ENCODE data around the gene NF1.

Gene NF1

DNA sequence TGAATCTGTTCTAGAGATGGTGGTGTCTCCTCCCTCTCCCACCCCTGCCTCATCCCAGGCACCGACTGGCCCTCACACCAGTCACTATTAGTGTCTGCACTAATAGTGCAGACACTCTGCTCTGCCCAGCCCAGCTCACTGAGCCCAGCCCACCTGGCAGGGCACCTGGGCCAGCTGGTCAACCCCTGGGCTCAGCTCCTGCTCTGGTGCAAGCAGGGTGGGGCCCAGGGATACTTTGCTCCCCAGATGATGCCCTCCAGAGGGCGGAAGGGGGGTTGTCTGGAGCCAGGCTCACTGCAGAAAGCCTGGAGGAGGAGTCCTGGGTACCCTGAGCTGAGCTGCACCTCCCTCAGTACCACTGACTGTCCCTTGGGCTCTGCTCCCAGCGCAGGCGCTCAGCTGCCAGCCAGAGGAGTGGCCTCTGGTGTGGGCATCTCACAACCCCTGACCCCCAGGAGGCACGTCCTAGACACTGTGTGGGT is 311.2 kb downstream of the NF1 start:
- H3F3A ChIP-seq (ENCODE audit: insufficient read depth, low read length) = no peaks in the 10 kb centered on the region
- no peak overlapping the region for H3K9ac ChIP-seq (ENCODE audit: low read length)
- H3K9me3 ChIP-seq (replicated peaks; ENCODE audit: insufficient read depth, low read length) = no peaks in the 10 kb centered on the region
- no peak overlapping the region for H3K27ac ChIP-seq (ENCODE audit: low read length)
- TF ChIP-seq, protein P1, sequence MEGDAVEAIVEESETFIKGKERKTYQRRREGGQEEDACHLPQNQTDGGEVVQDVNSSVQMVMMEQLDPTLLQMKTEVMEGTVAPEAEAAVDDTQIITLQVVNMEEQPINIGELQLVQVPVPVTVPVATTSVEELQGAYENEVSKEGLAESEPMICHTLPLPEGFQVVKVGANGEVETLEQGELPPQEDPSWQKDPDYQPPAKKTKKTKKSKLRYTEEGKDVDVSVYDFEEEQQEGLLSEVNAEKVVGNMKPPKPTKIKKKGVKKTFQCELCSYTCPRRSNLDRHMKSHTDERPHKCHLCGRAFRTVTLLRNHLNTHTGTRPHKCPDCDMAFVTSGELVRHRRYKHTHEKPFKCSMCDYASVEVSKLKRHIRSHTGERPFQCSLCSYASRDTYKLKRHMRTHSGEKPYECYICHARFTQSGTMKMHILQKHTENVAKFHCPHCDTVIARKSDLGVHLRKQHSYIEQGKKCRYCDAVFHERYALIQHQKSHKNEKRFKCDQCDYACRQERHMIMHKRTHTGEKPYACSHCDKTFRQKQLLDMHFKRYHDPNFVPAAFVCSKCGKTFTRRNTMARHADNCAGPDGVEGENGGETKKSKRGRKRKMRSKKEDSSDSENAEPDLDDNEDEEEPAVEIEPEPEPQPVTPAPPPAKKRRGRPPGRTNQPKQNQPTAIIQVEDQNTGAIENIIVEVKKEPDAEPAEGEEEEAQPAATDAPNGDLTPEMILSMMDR (IDR thresholded peaks at IDR 0.05; ENCODE audit: low read length) = no peak
- no peak for TF ChIP-seq EZH2phosphoT487 (IDR thresholded peaks at IDR 0.05; ENCODE audit: low read length)
- no peak for TF ChIP-seq EZH2 (optimal IDR thresholded peaks at IDR 0.05; ENCODE audit: low read depth, low read length)
- H3K79me2 ChIP-seq (ENCODE audit: low read length) = no peaks in the 10 kb centered on the region
- no peak overlapping the region for H2AFZ ChIP-seq (ENCODE audit: low read length)
- no peak overlapping the region for H3K4me3 ChIP-seq (ENCODE audit: low read length)
- no peak for DNase-seq
- no peaks in the 10 kb centered on the region for H4K20me1 ChIP-seq (ENCODE audit: insufficient read depth, low read length)
- no peaks in the 10 kb centered on the region for H3K36me3 ChIP-seq (replicated peaks; ENCODE audit: insufficient read depth, low read length)
- no peak overlapping the region for H3K4me2 ChIP-seq (ENCODE audit: low read depth, low read length)
- no peaks in the 10 kb centered on the region for H3K9me2 ChIP-seq (replicated peaks; ENCODE audit: insufficient read depth, low read length)
- H3K4me1 ChIP-seq (ENCODE audit: low read length) = no peaks in the 10 kb centered on the region
- peaks cover 5% of the 10 kb centered on the region for H3K27me3 ChIP-seq (replicated peaks; ENCODE audit: insufficient read depth, low read length)

DNA sequence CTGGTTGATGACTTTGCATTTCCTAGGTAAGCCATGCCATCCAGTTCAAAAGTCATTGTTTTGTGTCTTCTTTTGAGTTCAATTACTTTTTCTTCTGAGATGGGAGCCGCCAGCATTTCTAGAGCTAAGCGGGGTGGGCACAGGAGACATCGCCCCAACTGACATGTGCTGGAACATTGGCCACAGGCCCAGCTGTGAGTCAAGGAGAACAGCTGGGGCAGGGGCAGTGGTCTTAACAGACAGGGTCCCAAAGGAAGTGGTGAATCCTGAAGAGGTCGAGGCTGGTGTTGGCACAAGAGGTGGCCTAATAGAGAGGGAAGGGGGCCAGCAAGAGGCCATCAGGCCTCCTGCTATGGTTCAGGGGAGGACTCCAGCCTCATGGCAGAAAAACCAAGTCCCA is 313.8 kb downstream of the NF1 start:
- Histone ChIP-seq H3K9ac (ENCODE audit: low read length) (no peak overlapping the region), H3K9me3 (replicated peaks; ENCODE audit: insufficient read depth, low read length) (no peaks in the 10 kb centered on the region), H3K27ac (ENCODE audit: low read length) (no peak overlapping the region), H3K27me3 (replicated peaks; ENCODE audit: insufficient read depth, low read length) (no peaks in the 10 kb centered on the region; the same call in 1 of the 2 replicates), H3K79me2 (ENCODE audit: low read length) (no peaks in the 10 kb centered on the region), H3K4me3 (ENCODE audit: low read length) (no peak overlapping the region), H2AFZ (ENCODE audit: low read length) (no peak overlapping the region), H3F3A (ENCODE audit: insufficient read depth, low read length) (no peaks in the 10 kb centered on the region), H3K36me3 (replicated peaks; ENCODE audit: insufficient read depth, low read length) (no peaks in the 10 kb centered on the region), H3K9me2 (replicated peaks; ENCODE audit: insufficient read depth, low read length) (no peaks in the 10 kb centered on the region), H4K20me1 (ENCODE audit: insufficient read depth, low read length) (no peaks in the 10 kb centered on the region), H3K4me1 (ENCODE audit: low read length) (no peaks in the 10 kb centered on the region), H3K4me2 (ENCODE audit: low read depth, low read length) (no peak overlapping the region)
- TF ChIP-seq, protein P1 (IDR thresholded peaks at IDR 0.05; ENCODE audit: low read length) = no peak
- TF ChIP-seq EZH2phosphoT487 (IDR thresholded peaks at IDR 0.05; ENCODE audit: low read length) = no peak
- no peak for TF ChIP-seq EZH2 (optimal IDR thresholded peaks at IDR 0.05; ENCODE audit: low read depth, low read length)
- no peak for DNase-seq

DNA sequence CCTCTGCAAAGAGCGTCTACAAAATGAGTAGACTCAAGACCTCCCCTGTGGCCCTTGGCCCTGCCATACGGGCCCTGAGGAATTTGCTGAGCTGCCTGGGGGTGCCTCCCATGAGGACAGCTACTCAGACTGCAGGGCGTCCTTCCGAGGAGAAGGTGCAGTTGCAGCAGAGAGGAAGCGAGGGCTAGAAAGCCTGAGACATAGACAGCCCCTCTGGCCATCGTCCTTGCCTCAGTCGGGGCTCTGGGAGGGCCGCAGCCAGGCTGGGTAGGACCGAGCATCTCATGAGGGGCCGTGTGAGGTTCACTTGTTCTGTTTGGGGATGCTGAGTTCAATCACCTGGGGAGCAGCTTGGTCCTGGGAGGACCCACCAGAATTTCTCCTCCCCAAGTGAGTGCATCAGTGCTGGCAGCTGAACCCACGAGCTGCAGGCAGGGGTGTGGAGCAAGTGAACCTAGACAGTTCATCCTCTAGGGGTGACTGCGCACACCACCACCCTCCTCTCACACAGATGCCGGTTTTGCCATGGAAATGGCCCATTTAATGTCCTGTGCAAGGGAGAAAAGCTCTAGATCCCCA is 317.0 kb downstream of the NF1 start:
- no peaks in the 10 kb centered on the region; the same call in 1 of the 2 replicates for H3K27me3 ChIP-seq (replicated peaks; ENCODE audit: insufficient read depth, low read length)
- no peaks in the 10 kb centered on the region for H3K79me2 ChIP-seq (ENCODE audit: low read length)
- no peak overlapping the region for H3K4me2 ChIP-seq (ENCODE audit: low read depth, low read length)
- no peaks in the 10 kb centered on the region for H3K4me1 ChIP-seq (ENCODE audit: low read length)
- no peak overlapping the region for H3K27ac ChIP-seq (ENCODE audit: low read length)
- no peak overlapping the region for H3K9ac ChIP-seq (ENCODE audit: low read length)
- H3K4me3 ChIP-seq (ENCODE audit: low read length) = no peak overlapping the region
- no peaks in the 10 kb centered on the region for H3K9me2 ChIP-seq (replicated peaks; ENCODE audit: insufficient read depth, low read length)
- H3K36me3 ChIP-seq (replicated peaks; ENCODE audit: insufficient read depth, low read length) = no peaks in the 10 kb centered on the region
- no peaks in the 10 kb centered on the region for H3K9me3 ChIP-seq (replicated peaks; ENCODE audit: insufficient read depth, low read length)
- H3F3A ChIP-seq (ENCODE audit: insufficient read depth, low read length) = no peaks in the 10 kb centered on the region
- no peaks in the 10 kb centered on the region for H4K20me1 ChIP-seq (ENCODE audit: insufficient read depth, low read length)
- no peak for DNase-seq
- no peak overlapping the region for H2AFZ ChIP-seq (ENCODE audit: low read length)
- no peak for TF ChIP-seq EZH2 (optimal IDR thresholded peaks at IDR 0.05; ENCODE audit: low read depth, low read length)
- TF ChIP-seq, protein P1 (IDR thresholded peaks at IDR 0.05; ENCODE audit: low read length) = no peak
- no peak for TF ChIP-seq EZH2phosphoT487 (IDR thresholded peaks at IDR 0.05; ENCODE audit: low read length)
